H1 (cell line): ENCODE results near the gene SPAST.

Source experiments
- ATF3 ChIP-seq: IDR thresholded peaks from 2 replicates; pipeline ENCODE4 v1.6.1; 2011; ENCODE audit warnings: low read depth, mild to moderate bottlenecking, low read length; ENCODE audit not compliant: insufficient read depth
- BCL11A ChIP-seq, 2 experiments: IDR thresholded peaks; one replicate each; pipeline ENCODE4 v1.6.1; 2011; ENCODE audit warnings: low read depth in 2 of 2, low read length in 2 of 2, mild to moderate bottlenecking in 2 of 2
- BRCA1 ChIP-seq: IDR thresholded peaks from 2 replicates; pipeline ENCODE4 v1.6.1; 2012; ENCODE audit warnings: low read depth, low read length, improper control_type of control experiment
- CEBPB ChIP-seq: IDR thresholded peaks from 2 replicates; pipeline ENCODE4 v1.6.1; 2012; ENCODE audit warnings: low read depth, low read length
- CTCF ChIP-seq, 3 experiments: IDR thresholded peaks; 1 replicate in 2 of 3; 2 replicates in 1 of 3; pipeline versions ENCODE4 v1.5.1 to v1.6.1; 2011; ENCODE audit warnings: low read length in 3 of 3, mild to moderate bottlenecking in 3 of 3, inconsistent platforms in 2 of 3, low read depth in 1 of 3, moderate library complexity in 1 of 3; ENCODE audit not compliant: insufficient read depth in 1 of 3; ENCODE audit errors: control extremely low read depth in 1 of 3
- EP300 ChIP-seq, 2 experiments: IDR thresholded peaks; 1 replicate in 1 of 2; 2 replicates in 1 of 2; pipeline ENCODE4 v1.6.1; 2011 to 2012; ENCODE audit warnings: low read depth in 2 of 2, low read length in 2 of 2, mild to moderate bottlenecking in 2 of 2, borderline replicate concordance in 1 of 2, inconsistent platforms in 1 of 2, moderate library complexity in 1 of 2
- GABPA ChIP-seq: IDR thresholded peaks from 2 replicates; pipeline ENCODE4 v1.6.1; 2011; ENCODE audit warnings: mild to moderate bottlenecking, low read length, moderate library complexity, borderline replicate concordance; ENCODE audit not compliant: insufficient read depth
- POLR2A ChIP-seq, 2 experiments: IDR thresholded peaks; 1 replicate in 1 of 2; 2 replicates in 1 of 2; pipeline ENCODE4 v1.6.1; 2011; ENCODE audit warnings: low read depth in 2 of 2, low read length in 2 of 2, mild to moderate bottlenecking in 2 of 2; ENCODE audit errors: control extremely low read depth in 1 of 2
- POLR2AphosphoS5 ChIP-seq: IDR thresholded peaks from 2 replicates; pipeline ENCODE4 v1.6.1; 2011; ENCODE audit warnings: low read depth, low read length
- RBBP5 ChIP-seq: IDR thresholded peaks from 2 replicates; pipeline ENCODE4 v1.7.1; 2012; ENCODE audit warnings: low read depth, mild to moderate bottlenecking, inconsistent platforms, low read length, moderate library complexity, borderline replicate concordance
- TEAD4 ChIP-seq: IDR thresholded peaks from 2 replicates; pipeline ENCODE4 v1.6.1; 2012; ENCODE audit warnings: low read depth, low read length, inconsistent platforms, mixed read lengths

- TF ChIP-seq RBBP5 (no peak), BCL11A (IDR thresholded peaks at IDR 0.05; ENCODE audit: low read depth in 2 of 2, low read length in 2 of 2) (no peak), TEAD4 (no peak), BRCA1 (no peak), CTCF (IDR thresholded peaks at IDR 0.05; ENCODE audit: control extremely low read depth in 1 of 3, insufficient read depth in 1 of 3, low read depth in 1 of 3, low read length in 3 of 3) (no peak), GABPA (no peak), POLR2AphosphoS5 (no peak), ATF3 (no peak), POLR2A (IDR thresholded peaks at IDR 0.05; ENCODE audit: control extremely low read depth in 1 of 2, low read depth in 2 of 2, low read length in 2 of 2) (no peak), CEBPB (no peak), EP300 (IDR thresholded peaks at IDR 0.05; ENCODE audit: borderline replicate concordance in 1 of 2, low read depth in 2 of 2, low read length in 2 of 2) (no peak)
Measured at GRCh38 chr2:32067549-32067948, 4.2 kb downstream of the SPAST start.
